GM23338 (cell line): Measurements from ENCODE around the gene MARCHF10. TPM values are rescaled to one million over a fixed set of nuclear protein-coding genes. Genes with fewer than 3 reads are reported as not detected.

ENCODE experiments used
- ATAC-seq: fragments of 200-7000 bp; cut with Tn5 transposase; 3 replicates; pipeline ENCODE4 v1.9.1; 2020
- DNase-seq: peaks from one replicate; pipeline ENCODE4 v3.0.0-alpha.2; 2015; ENCODE audit warnings: low spot score
- H2AFZ ChIP-seq: fragments of 200-600 bp; sonication (generic); 2 replicates; pipeline ENCODE4 v1.8.0; 2016; ENCODE audit warnings: antibody characterized with exemption, mild to moderate bottlenecking, moderate library complexity
- H3F3A ChIP-seq: fragments of 200-600 bp; sonication (generic); replicated peaks from 2 replicates; pipeline ENCODE4 v1.8.0; 2017; ENCODE audit warnings: antibody characterized with exemption, mixed run types, low read depth
- H3K27ac ChIP-seq: fragments of 200-600 bp; sonication (generic); 2 replicates; pipeline ENCODE4 v1.6.1; 2016; ENCODE audit warnings: low read depth
- H3K27me3 ChIP-seq: fragments of 200-600 bp; sonication (generic); 2 replicates; pipeline ENCODE4 v1.8.0; 2016; ENCODE audit warnings: mild to moderate bottlenecking, mixed run types, moderate library complexity; ENCODE audit not compliant: insufficient read depth
- H3K36me3 ChIP-seq: fragments of 200-600 bp; sonication (generic); 2 replicates; pipeline ENCODE4 v1.8.0; 2016; ENCODE audit warnings: mild to moderate bottlenecking; ENCODE audit not compliant: insufficient read depth
- H3K4me1 ChIP-seq: fragments of 200-600 bp; sonication (generic); 2 replicates; pipeline ENCODE4 v1.8.0; 2016; ENCODE audit warnings: mild to moderate bottlenecking, moderate library complexity; ENCODE audit not compliant: insufficient read depth
- H3K4me2 ChIP-seq: fragments of 200-600 bp; sonication (generic); 2 replicates; pipeline ENCODE4 v1.7.1; 2017; ENCODE audit warnings: mixed run types
- H3K4me3 ChIP-seq: fragments of 200-600 bp; sonication (generic); 2 replicates; pipeline ENCODE4 v1.6.1; 2016; ENCODE audit warnings: mixed run types
- H3K79me2 ChIP-seq: fragments of 200-600 bp; sonication (generic); replicated peaks from 2 replicates; pipeline ENCODE4 v1.8.0; 2017; ENCODE audit warnings: mild to moderate bottlenecking; ENCODE audit not compliant: insufficient read depth
- H3K9me2 ChIP-seq: fragments of 200-600 bp; sonication (generic); 2 replicates; pipeline ENCODE4 v1.8.0; 2017; ENCODE audit not compliant: insufficient read depth
- H4K20me1 ChIP-seq: fragments of 200-600 bp; sonication (generic); replicated peaks from 2 replicates; pipeline ENCODE4 v1.8.0; 2017; ENCODE audit warnings: mild to moderate bottlenecking; ENCODE audit not compliant: insufficient read depth
- H3K27ac Mint-ChIP-seq: 2 replicates; pipeline ENCODE4 v1.8.0; 2020; ENCODE audit warnings: inconsistent platforms, mild to moderate bottlenecking, moderate library complexity, mixed read lengths
- H3K27me3 Mint-ChIP-seq: 3 replicates; pipeline ENCODE4 v1.8.0; 2022; ENCODE audit warnings: low read depth, mild to moderate bottlenecking, moderate library complexity, mixed read lengths, inconsistent platforms; ENCODE audit not compliant: insufficient read depth, poor library complexity
- H3K36me3 Mint-ChIP-seq: 3 replicates; pipeline ENCODE4 v1.8.0; 2021; ENCODE audit warnings: low read depth, mild to moderate bottlenecking, inconsistent platforms, moderate library complexity, mixed read lengths
- H3K4me1 Mint-ChIP-seq: 3 replicates; pipeline ENCODE4 v1.8.0; 2020; ENCODE audit warnings: mild to moderate bottlenecking, inconsistent platforms, mixed read lengths
- H3K4me3 Mint-ChIP-seq: 3 replicates; pipeline ENCODE4 v1.8.0; 2021; ENCODE audit warnings: moderate library complexity, mild to moderate bottlenecking, inconsistent platforms, mixed read lengths
- H3K9me3 Mint-ChIP-seq: 3 replicates; pipeline ENCODE4 v1.8.0; 2020; ENCODE audit warnings: moderate library complexity, mild to moderate bottlenecking, inconsistent platforms, mixed read lengths
- CREB1 ChIP-seq: fragments of 250-450 bp; sonication (Bioruptor Pico); IDR thresholded peaks from 2 replicates; pipeline ENCODE4 v1.5.0; 2020; ENCODE audit warnings: low read depth, mild to moderate bottlenecking, moderate library complexity
- EZH2 ChIP-seq: fragments of 200-600 bp; sonication (generic); IDR thresholded peaks from one replicate; pipeline ENCODE4 v1.8.0; 2017; ENCODE audit warnings: antibody characterized with exemption, mild to moderate bottlenecking, low read depth; ENCODE audit not compliant: unreplicated experiment
- EZH2phosphoT487 ChIP-seq: fragments of 200-600 bp; sonication (generic); IDR thresholded peaks from one replicate; pipeline ENCODE4 v1.8.1; 2018; ENCODE audit warnings: antibody characterized with exemption; ENCODE audit not compliant: unreplicated experiment
- JUNB ChIP-seq: IDR thresholded peaks from one replicate; pipeline ENCODE4 v1.6.1; 2016; ENCODE audit warnings: antibody characterized with exemption; ENCODE audit not compliant: unreplicated experiment
- NANOG ChIP-seq: IDR thresholded peaks from 2 replicates; pipeline ENCODE4 v1.6.1; 2016; ENCODE audit warnings: antibody characterized with exemption, borderline replicate concordance
- POLR2AphosphoS5 ChIP-seq: IDR thresholded peaks from 2 replicates; pipeline ENCODE4 v1.6.1; 2016; ENCODE audit warnings: antibody characterized with exemption, low read depth
- STAT1 ChIP-seq: IDR thresholded peaks from one replicate; pipeline ENCODE4 v1.6.1; 2016; ENCODE audit warnings: antibody characterized with exemption; ENCODE audit not compliant: unreplicated experiment
- ZNF114 ChIP-seq: fragments of 250-450 bp; sonication (Bioruptor Pico); IDR thresholded peaks from 2 replicates; pipeline ENCODE4 v1.5.0; 2020; ENCODE audit warnings: mild to moderate bottlenecking, moderate library complexity
- ZNF331 ChIP-seq: fragments of 250-450 bp; sonication (Bioruptor Pico); IDR thresholded peaks from 2 replicates; pipeline ENCODE4 v1.5.0; 2020; ENCODE audit warnings: low read depth, mild to moderate bottlenecking, moderate library complexity
- polyA plus RNA-seq: library from polyadenylated mRNA; unstranded; fragments of >200 nt; fragmentation: Nextera tagmentation; extraction: Ambion mirVana; gene quantifications from 2 replicates; pipeline ENCODE4 v1.2.1, GENCODE V29; 2016
- total RNA-seq: library from RNA; depleted of rRNA; stranded (reverse); fragments of >200 nt; shearing (Covaris generic); gene quantifications from 2 replicates; pipeline ENCODE4 v1.2.3, GENCODE V29; 2014
- TF ChIP-seq, protein P1 (sequence below), 2 experiments: fragments of 200-600 bp in 1 of 2; sonication (generic) in 1 of 2; conservative IDR thresholded peaks; 2 replicates each; pipeline versions ENCODE4 v1.5.1 to v1.6.1; 2016 to 2017; ENCODE audit warnings: antibody characterized with exemption in 2 of 2, low read depth in 2 of 2, mild to moderate bottlenecking in 2 of 2, moderate library complexity in 1 of 2
- TF ChIP-seq, protein P2 (sequence below): IDR thresholded peaks from one replicate; pipeline ENCODE4 v1.6.1; 2018; ENCODE audit warnings: antibody characterized with exemption; ENCODE audit not compliant: unreplicated experiment
- TF ChIP-seq, protein P3 (sequence below): fragments of 250-450 bp; sonication (Bioruptor Pico); IDR thresholded peaks from 2 replicates; pipeline ENCODE4 v1.5.0; 2020; ENCODE audit warnings: mild to moderate bottlenecking, moderate library complexity
- TF ChIP-seq, protein P4 (sequence below): IDR thresholded peaks from 2 replicates; pipeline ENCODE4 v1.6.1; 2016; ENCODE audit warnings: antibody characterized with exemption

Gene MARCHF10
- total and polyA plus RNA-seq, 2 experiments from 2014 or later, result 0.50 TPM; not detected in 1

DNA sequence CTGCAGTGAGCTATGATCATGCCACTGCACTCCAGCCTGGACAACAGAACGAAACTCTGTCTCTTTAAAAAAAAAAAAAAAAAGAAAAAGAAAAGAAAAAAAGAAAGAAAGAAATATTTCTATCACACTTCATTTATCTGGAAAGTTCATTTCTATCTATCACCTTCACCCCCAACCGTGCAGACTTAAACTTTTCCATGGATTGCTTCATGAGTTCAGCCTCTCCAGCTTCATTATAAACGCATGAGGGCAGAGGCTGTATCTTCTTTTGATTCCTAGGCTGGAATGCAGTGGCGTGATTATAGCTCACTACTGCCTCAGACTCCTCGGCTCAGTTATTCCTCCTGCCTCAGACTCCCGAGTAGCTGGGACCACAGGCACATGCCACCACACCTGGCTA lies 152.5 kb downstream of the MARCHF10 start:
- Mint-ChIP-seq H3K27ac (no peak overlapping the region), H3K9me3 (peaks cover 8% of the 10 kb centered on the region; the same call in 1 of the 3 replicates), H3K4me3 (no peak overlapping the region), H3K4me1 (peaks cover 22% of the 10 kb centered on the region), H3K36me3 (peaks cover 6% of the 10 kb centered on the region; the same call in 2 of the 3 replicates), H3K27me3 (peaks cover 23% of the 10 kb centered on the region)
- no peak overlapping the region for H3K4me3 ChIP-seq
- 0 out of 2 replicates have a peak, but pooled peaks cover 8% of the 10 kb centered on the region for H3F3A ChIP-seq
- H3K9me2 ChIP-seq, result no peaks in the 10 kb centered on the region
- H3K36me3 ChIP-seq, result no peaks in the 10 kb centered on the region
- TF ChIP-seq EZH2, result no peak
- no peak for TF ChIP-seq STAT1
- no peak for TF ChIP-seq NANOG
- TF ChIP-seq JUNB, result no peak
- TF ChIP-seq, protein P1, sequence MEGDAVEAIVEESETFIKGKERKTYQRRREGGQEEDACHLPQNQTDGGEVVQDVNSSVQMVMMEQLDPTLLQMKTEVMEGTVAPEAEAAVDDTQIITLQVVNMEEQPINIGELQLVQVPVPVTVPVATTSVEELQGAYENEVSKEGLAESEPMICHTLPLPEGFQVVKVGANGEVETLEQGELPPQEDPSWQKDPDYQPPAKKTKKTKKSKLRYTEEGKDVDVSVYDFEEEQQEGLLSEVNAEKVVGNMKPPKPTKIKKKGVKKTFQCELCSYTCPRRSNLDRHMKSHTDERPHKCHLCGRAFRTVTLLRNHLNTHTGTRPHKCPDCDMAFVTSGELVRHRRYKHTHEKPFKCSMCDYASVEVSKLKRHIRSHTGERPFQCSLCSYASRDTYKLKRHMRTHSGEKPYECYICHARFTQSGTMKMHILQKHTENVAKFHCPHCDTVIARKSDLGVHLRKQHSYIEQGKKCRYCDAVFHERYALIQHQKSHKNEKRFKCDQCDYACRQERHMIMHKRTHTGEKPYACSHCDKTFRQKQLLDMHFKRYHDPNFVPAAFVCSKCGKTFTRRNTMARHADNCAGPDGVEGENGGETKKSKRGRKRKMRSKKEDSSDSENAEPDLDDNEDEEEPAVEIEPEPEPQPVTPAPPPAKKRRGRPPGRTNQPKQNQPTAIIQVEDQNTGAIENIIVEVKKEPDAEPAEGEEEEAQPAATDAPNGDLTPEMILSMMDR (conservative IDR thresholded peaks at IDR 0.05; ENCODE audit: low read depth in 2 of 2), result no peak
- TF ChIP-seq ZNF114 (CRISPR knock-in tag), result no peak
- no peak for TF ChIP-seq EZH2phosphoT487
- TF ChIP-seq ZNF331 (CRISPR knock-in tag), result no peak
- TF ChIP-seq, protein P2, sequence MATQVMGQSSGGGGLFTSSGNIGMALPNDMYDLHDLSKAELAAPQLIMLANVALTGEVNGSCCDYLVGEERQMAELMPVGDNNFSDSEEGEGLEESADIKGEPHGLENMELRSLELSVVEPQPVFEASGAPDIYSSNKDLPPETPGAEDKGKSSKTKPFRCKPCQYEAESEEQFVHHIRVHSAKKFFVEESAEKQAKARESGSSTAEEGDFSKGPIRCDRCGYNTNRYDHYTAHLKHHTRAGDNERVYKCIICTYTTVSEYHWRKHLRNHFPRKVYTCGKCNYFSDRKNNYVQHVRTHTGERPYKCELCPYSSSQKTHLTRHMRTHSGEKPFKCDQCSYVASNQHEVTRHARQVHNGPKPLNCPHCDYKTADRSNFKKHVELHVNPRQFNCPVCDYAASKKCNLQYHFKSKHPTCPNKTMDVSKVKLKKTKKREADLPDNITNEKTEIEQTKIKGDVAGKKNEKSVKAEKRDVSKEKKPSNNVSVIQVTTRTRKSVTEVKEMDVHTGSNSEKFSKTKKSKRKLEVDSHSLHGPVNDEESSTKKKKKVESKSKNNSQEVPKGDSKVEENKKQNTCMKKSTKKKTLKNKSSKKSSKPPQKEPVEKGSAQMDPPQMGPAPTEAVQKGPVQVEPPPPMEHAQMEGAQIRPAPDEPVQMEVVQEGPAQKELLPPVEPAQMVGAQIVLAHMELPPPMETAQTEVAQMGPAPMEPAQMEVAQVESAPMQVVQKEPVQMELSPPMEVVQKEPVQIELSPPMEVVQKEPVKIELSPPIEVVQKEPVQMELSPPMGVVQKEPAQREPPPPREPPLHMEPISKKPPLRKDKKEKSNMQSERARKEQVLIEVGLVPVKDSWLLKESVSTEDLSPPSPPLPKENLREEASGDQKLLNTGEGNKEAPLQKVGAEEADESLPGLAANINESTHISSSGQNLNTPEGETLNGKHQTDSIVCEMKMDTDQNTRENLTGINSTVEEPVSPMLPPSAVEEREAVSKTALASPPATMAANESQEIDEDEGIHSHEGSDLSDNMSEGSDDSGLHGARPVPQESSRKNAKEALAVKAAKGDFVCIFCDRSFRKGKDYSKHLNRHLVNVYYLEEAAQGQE, result no peak
- TF ChIP-seq, protein P3, sequence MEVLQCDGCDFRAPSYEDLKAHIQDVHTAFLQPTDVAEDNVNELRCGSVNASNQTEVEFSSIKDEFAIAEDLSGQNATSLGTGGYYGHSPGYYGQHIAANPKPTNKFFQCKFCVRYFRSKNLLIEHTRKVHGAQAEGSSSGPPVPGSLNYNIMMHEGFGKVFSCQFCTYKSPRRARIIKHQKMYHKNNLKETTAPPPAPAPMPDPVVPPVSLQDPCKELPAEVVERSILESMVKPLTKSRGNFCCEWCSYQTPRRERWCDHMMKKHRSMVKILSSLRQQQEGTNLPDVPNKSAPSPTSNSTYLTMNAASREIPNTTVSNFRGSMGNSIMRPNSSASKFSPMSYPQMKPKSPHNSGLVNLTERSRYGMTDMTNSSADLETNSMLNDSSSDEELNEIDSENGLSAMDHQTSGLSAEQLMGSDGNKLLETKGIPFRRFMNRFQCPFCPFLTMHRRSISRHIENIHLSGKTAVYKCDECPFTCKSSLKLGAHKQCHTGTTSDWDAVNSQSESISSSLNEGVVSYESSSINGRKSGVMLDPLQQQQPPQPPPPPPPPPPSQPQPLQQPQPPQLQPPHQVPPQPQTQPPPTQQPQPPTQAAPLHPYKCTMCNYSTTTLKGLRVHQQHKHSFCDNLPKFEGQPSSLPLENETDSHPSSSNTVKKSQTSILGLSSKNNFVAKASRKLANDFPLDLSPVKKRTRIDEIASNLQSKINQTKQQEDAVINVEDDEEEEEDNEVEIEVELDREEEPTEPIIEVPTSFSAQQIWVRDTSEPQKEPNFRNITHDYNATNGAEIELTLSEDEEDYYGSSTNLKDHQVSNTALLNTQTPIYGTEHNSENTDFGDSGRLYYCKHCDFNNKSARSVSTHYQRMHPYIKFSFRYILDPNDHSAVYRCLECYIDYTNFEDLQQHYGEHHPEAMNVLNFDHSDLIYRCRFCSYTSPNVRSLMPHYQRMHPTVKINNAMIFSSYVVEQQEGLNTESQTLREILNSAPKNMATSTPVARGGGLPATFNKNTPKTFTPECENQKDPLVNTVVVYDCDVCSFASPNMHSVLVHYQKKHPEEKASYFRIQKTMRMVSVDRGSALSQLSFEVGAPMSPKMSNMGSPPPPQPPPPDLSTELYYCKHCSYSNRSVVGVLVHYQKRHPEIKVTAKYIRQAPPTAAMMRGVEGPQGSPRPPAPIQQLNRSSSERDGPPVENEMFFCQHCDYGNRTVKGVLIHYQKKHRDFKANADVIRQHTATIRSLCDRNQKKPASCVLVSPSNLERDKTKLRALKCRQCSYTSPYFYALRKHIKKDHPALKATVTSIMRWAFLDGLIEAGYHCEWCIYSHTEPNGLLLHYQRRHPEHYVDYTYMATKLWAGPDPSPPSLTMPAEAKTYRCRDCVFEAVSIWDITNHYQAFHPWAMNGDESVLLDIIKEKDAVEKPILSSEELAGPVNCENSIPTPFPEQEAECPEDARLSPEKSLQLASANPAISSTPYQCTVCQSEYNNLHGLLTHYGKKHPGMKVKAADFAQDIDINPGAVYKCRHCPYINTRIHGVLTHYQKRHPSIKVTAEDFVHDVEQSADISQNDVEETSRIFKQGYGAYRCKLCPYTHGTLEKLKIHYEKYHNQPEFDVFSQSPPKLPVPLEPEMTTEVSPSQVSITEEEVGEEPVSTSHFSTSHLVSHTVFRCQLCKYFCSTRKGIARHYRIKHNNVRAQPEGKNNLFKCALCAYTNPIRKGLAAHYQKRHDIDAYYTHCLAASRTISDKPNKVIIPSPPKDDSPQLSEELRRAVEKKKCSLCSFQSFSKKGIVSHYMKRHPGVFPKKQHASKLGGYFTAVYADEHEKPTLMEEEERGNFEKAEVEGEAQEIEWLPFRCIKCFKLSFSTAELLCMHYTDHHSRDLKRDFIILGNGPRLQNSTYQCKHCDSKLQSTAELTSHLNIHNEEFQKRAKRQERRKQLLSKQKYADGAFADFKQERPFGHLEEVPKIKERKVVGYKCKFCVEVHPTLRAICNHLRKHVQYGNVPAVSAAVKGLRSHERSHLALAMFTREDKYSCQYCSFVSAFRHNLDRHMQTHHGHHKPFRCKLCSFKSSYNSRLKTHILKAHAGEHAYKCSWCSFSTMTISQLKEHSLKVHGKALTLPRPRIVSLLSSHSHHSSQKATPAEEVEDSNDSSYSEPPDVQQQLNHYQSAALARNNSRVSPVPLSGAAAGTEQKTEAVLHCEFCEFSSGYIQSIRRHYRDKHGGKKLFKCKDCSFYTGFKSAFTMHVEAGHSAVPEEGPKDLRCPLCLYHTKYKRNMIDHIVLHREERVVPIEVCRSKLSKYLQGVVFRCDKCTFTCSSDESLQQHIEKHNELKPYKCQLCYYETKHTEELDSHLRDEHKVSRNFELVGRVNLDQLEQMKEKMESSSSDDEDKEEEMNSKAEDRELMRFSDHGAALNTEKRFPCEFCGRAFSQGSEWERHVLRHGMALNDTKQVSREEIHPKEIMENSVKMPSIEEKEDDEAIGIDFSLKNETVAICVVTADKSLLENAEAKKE (CRISPR knock-in tag), result no peak
- TF ChIP-seq, protein P4, sequence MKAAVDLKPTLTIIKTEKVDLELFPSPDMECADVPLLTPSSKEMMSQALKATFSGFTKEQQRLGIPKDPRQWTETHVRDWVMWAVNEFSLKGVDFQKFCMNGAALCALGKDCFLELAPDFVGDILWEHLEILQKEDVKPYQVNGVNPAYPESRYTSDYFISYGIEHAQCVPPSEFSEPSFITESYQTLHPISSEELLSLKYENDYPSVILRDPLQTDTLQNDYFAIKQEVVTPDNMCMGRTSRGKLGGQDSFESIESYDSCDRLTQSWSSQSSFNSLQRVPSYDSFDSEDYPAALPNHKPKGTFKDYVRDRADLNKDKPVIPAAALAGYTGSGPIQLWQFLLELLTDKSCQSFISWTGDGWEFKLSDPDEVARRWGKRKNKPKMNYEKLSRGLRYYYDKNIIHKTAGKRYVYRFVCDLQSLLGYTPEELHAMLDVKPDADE, result no peak
- TF ChIP-seq POLR2AphosphoS5, result no peak
- no peak for TF ChIP-seq CREB1
- ATAC-seq (no peak), DNase-seq (no peak)
- H3K27ac ChIP-seq, result no peak overlapping the region
- no peaks in the 10 kb centered on the region for H3K79me2 ChIP-seq
- no peaks in the 10 kb centered on the region for H4K20me1 ChIP-seq
- peaks cover 8% of the 10 kb centered on the region; the same call in 1 of the 2 replicates for H3K27me3 ChIP-seq
- H3K4me2 ChIP-seq, result no peak overlapping the region
- no peak overlapping the region for H2AFZ ChIP-seq
- peaks cover 13% of the 10 kb centered on the region for H3K4me1 ChIP-seq
